Adipocyte (in vitro differentiated cells): ENCODE results near the gene IL1A.

Experiments used
- DNase-seq: peaks from one replicate; pipeline ENCODE4 v3.0.0-alpha.2; 2015; ENCODE audit warnings: low read depth
- H3K27me3 ChIP-seq: replicated peaks from 2 replicates; pipeline ENCODE4 v1.7.0; 2013; ENCODE audit warnings: mild to moderate bottlenecking, low read length, moderate library complexity; ENCODE audit not compliant: control insufficient read depth, insufficient read depth
- H3K36me3 ChIP-seq: 2 replicates; pipeline ENCODE4 v1.7.0; 2013; ENCODE audit warnings: low read length, mild to moderate bottlenecking, moderate library complexity; ENCODE audit not compliant: control insufficient read depth, insufficient read depth, severe bottlenecking
- H3K4me1 ChIP-seq: 2 replicates; pipeline ENCODE4 v1.7.0; 2013; ENCODE audit warnings: mild to moderate bottlenecking, low read length, moderate library complexity; ENCODE audit not compliant: control insufficient read depth, insufficient read depth
- H3K4me3 ChIP-seq: 2 replicates; pipeline ENCODE4 v1.7.0; 2013; ENCODE audit warnings: mild to moderate bottlenecking, low read length, moderate library complexity
- H3K9ac ChIP-seq: 2 replicates; pipeline ENCODE4 v1.7.0; 2013; ENCODE audit warnings: mild to moderate bottlenecking, low read length, moderate library complexity
- H3K9me3 ChIP-seq: 2 replicates; pipeline ENCODE4 v1.7.0; 2013; ENCODE audit warnings: mild to moderate bottlenecking, low read length, moderate library complexity; ENCODE audit not compliant: control insufficient read depth

Gene IL1A

DNA sequence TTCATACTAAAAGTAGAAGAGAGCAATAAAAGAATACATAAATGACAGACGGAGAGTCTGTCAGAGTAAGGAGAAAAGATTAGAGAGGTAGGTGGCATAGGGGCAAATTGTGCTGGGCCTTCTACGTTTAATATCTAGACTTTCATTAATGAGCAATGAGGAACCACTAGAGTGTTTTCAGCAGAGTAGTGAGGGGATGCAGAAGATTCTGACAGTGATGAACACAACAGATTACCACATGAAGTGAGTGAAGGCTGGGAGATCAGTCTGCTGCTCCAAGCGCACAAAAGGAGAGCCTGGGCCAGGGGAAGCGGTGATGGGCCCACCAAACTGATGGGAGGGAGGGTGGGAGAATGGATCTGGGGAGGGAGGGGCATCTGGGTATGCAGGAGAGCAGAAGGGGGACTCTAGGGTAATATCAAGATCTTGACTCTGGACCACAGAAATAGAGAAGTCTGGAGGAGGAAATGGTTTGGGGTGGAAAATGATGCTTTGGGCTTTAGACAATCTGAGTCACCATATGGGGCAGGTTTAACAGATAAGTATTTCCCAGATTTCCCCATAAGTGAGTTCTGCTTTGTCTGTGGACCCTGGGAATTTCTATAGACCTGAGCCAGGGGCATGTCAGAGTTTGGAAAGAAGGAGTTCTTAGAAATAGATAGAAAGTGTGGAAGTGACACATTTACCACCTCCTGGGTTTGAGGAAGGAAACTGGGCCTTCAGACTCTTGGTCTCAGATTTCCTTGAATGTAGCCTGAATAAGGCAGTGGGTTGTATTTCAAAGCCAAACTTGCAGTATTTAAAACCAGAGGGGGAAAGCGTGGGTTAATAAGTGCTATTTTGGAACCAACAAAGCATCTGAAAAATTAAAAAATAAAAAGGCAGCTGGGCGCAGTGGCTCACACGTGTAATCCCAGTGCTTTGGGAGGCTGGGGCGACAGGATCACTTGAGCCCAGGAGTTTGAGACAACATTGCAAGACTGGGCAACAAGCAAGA is 15.0 kb upstream of the IL1A start:
- H3K36me3 ChIP-seq = no peaks in the 10 kb centered on the region
- DNase-seq = no peak
- no peak overlapping the region for H3K9ac ChIP-seq
- no peak overlapping the region for H3K4me3 ChIP-seq
- H3K27me3 ChIP-seq = no peaks in the 10 kb centered on the region
- H3K9me3 ChIP-seq = peaks cover 8% of the 10 kb centered on the region
- peaks cover 6% of the 10 kb centered on the region for H3K4me1 ChIP-seq

DNA sequence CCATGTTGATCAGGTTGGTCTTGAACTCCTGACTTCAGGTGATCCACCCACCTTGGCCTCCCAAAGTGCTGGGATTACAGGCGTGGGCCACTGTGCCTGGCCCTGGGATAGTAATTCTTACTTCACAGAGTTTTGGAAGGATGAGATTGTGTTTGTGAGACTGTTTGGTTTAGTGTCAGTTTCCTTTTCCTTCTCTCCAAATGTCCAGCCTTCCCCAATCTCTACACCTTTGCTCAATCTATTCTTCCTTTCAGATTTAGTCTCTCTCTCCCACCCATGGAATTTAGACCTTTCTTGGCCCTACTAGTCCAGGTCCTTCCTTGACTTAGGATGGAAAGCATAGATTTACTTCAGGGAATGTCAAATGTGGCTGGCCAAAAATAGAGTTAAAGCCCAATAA is 12.2 kb upstream of the IL1A start:
- H3K9ac ChIP-seq = no peak overlapping the region
- no peaks in the 10 kb centered on the region for H3K36me3 ChIP-seq
- H3K4me1 ChIP-seq = peaks cover 18% of the 10 kb centered on the region

DNA sequence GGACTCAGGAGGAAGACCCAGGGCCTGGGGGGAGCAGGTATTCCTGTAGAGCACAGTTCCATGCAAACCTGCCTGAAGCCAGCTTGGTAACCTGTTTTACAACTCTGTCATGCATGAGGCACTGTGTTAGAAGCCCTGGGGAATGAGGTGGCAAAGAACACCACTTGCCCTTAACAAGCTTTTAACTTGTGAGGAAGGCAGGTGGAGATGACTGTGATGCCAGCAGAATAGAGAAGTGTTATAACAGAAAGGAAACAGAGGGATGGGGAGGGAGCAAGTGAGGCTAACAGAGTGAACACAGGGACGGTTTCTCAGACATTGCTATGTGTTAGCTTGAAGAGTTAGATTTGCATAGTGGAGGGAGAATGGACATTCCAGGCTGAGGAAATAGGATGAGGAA is 11.5 kb upstream of the IL1A start:
- Histone ChIP-seq H3K9me3 (peaks cover 8% of the 10 kb centered on the region), H3K27me3 (no peaks in the 10 kb centered on the region), H3K9ac (no peak overlapping the region), H3K4me3 (no peak overlapping the region), H3K4me1 (peaks cover 18% of the 10 kb centered on the region), H3K36me3 (no peaks in the 10 kb centered on the region)
- DNase-seq = no peak

More for the DNA sequence above, 12.2 kb upstream of the IL1A start:
- Histone ChIP-seq H3K4me3 (no peak overlapping the region), H3K9me3 (peaks cover 8% of the 10 kb centered on the region), H3K27me3 (no peaks in the 10 kb centered on the region)
- DNase-seq = no peak

DNA sequence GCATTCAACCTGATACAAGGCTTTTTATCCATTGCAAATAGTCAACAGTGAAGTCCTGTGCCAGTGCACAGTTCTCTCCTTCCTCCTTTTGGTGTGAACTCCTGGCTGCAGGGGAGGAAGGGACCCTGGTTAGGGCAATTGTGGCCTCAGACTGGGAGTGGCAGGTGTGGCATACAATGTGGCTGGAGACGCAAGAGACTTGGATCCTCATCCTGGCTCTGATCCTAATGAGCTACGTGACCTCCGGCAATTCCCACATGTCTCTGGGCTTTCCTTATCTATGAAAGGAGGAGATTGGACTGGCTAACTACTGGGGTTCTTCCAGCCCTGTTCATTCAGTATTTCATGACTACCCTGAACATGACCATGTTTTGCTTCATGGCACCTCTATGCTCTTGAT is 10.5 kb upstream of the IL1A start:
- Histone ChIP-seq H3K9me3 (peaks cover 3% of the 10 kb centered on the region), H3K36me3 (no peaks in the 10 kb centered on the region)

DNA sequence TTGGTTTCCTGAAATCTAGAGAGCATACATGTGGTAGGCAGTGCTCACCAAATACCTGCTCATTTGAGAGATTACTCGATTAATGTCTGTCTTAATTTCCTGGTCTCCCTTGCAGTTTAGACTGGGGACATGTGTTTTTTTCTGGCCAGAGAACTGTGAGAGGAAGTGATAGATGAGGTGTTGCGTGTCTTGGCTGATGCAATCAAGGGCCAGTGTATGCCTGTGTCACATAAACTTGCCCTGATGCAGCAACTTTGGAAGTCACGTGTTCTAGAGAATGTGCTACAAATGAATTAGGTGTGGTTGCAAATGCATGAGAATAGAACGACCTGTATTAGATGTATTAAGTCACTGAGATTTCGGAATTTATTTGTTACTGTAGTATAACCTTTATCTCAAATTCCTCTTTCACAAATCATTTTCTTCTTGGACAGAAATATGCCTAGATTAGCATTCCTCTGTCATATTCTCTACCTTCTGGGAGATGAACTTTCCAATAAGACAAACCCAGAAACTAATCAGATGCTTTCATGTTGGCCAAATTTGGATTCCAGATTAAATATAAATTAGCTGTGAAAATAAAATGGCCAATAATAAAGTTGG is 9.9 kb upstream of the IL1A start:
- no peaks in the 10 kb centered on the region for H3K27me3 ChIP-seq
- peaks cover 21% of the 10 kb centered on the region for H3K4me1 ChIP-seq
- no peak overlapping the region for H3K4me3 ChIP-seq
- H3K36me3 ChIP-seq = no peaks in the 10 kb centered on the region
- H3K9ac ChIP-seq = peak overlapping the region; percentile 22
- no peaks in the 10 kb centered on the region for H3K9me3 ChIP-seq
- DNase-seq = peak; percentile 35

More for the DNA sequence above, 10.5 kb upstream of the IL1A start:
- Histone ChIP-seq H3K4me3 (no peak overlapping the region), H3K9ac (no peak overlapping the region), H3K4me1 (peaks cover 21% of the 10 kb centered on the region), H3K27me3 (no peaks in the 10 kb centered on the region)
- DNase-seq = no peak

DNA sequence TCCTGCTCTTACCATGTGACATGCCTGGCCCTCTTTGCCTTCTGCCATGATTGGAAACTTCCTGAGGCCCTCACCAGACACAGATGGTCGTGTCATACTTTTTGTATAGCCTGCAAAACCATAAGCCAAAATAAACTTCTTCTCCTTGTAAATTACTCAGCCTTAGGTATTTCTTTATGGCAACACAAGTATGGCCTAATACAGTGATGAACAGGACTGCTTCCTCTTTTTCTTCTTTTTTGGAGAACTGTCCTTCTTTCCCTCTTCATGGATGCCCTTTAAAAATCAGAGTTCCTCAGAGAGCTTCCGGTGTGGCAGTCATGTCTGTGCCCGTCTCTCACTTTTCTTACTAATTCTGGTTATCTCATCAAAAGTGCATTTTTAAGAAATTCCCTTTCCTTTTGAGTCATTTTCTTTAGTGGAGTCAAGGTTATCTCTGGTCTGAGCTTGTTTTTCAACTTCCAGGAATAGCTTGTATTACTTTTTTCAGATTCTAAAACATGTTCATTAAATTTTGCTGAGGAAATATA is 9.2 kb upstream of the IL1A start:
- peaks cover 21% of the 10 kb centered on the region for H3K4me1 ChIP-seq
- no peaks in the 10 kb centered on the region for H3K36me3 ChIP-seq
- H3K9ac ChIP-seq = peak overlapping the region; percentile 22
- no peaks in the 10 kb centered on the region for H3K27me3 ChIP-seq
- DNase-seq = no peak
- no peaks in the 10 kb centered on the region for H3K9me3 ChIP-seq
- no peak overlapping the region for H3K4me3 ChIP-seq

DNA sequence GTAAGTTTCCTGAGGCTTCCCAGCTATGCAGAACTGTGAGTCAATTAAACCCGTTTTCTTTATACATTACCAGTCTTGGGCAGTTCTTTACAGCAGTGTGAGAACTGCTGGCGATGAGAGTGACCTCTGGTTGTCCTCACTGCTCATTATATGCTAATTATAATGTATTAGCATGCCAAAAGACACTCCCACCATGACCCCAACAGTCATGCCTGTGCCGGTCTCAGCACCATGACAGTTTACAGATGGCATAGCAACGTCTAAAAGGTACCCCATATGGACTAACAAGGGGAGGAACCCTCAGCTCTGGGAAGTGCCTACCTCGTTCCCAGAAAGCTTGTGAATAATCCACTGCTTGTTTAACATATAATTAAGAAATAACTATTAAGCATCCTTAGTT is 8.1 kb upstream of the IL1A start:
- DNase-seq = no peak
- H3K9me3 ChIP-seq = no peaks in the 10 kb centered on the region
- H3K4me3 ChIP-seq = no peak overlapping the region
- H3K4me1 ChIP-seq = peaks cover 21% of the 10 kb centered on the region
- no peak overlapping the region for H3K9ac ChIP-seq
- no peaks in the 10 kb centered on the region for H3K27me3 ChIP-seq
- H3K36me3 ChIP-seq = no peaks in the 10 kb centered on the region

DNA sequence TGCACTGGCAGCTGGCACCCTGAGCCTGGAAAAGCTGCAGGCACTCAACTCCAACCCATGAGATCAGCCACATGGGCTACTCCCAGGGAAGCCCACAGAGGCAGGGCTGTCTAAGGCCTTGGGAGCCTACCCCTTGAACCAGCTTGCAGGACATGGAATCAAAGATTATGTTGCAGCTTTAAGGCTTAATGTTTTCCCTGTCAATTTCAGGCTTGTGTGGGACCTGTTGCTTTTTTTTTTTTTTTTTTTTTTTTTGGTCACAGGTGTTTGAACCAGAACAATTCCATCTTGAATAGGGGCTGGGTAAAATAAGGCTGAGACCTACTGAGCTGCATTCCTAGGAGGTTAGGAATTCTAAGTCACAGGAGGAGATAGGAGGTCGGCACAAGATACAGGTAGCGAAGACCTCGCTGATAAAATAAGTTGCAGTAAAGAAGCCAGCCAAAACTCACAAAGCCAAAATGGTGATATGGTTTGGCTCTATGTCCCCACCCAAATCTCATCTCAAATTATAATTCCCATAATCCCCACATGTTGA is 7.5 kb upstream of the IL1A start:
- H3K9me3 ChIP-seq = no peaks in the 10 kb centered on the region
- H3K27me3 ChIP-seq = no peaks in the 10 kb centered on the region
- peaks cover 21% of the 10 kb centered on the region for H3K4me1 ChIP-seq
- H3K36me3 ChIP-seq = no peaks in the 10 kb centered on the region
- no peak overlapping the region for H3K4me3 ChIP-seq
- no peak for DNase-seq
- H3K9ac ChIP-seq = no peak overlapping the region

DNA sequence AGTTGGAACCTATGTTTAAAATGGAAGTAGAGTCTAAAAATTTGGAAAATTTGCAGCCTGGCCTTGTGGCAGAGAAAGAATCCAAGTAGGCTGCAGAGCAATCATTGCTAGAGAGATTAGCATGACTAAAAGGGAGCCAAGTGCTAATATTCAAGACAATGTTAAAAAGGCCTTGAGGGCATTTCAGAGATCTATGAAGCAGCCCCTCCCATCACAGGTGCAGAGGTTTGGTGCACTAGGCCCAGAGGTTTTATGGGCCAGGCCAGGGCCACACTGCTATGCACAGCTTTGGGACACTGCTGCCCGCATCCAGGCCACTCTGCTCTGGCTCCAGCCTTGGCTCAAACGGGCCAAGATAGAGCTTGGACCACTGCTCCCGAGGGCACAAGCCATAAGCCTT is 6.7 kb upstream of the IL1A start:
- H3K9me3 ChIP-seq = no peaks in the 10 kb centered on the region
- no peaks in the 10 kb centered on the region for H3K27me3 ChIP-seq
- no peak overlapping the region for H3K9ac ChIP-seq
- no peaks in the 10 kb centered on the region for H3K36me3 ChIP-seq
- peaks cover 21% of the 10 kb centered on the region for H3K4me1 ChIP-seq
- H3K4me3 ChIP-seq = no peak overlapping the region
- DNase-seq = no peak

DNA sequence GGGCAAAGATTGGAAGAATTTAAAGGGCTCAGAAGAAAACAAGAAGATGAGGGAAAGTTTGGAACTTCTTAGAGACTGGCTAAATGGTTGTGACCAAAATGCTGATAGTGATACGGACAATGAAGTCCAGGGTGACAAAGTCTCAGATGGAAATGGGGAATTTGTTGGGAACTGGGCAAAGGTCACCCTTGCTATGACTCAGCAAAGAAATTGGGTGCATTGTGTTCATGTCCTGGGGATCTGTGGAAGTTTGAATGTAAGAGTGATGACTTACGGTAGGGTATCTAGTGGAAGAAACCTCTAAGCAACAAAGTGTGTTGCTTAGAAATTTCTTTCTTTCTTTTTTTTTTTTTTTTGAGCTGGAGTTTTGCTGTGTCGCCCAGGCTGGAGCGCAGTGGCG is 6.0 kb upstream of the IL1A start:
- no peak overlapping the region for H3K9ac ChIP-seq
- DNase-seq = no peak
- no peak overlapping the region for H3K4me3 ChIP-seq
- H3K9me3 ChIP-seq = no peaks in the 10 kb centered on the region
- H3K36me3 ChIP-seq = no peaks in the 10 kb centered on the region
- H3K27me3 ChIP-seq = no peaks in the 10 kb centered on the region
- H3K4me1 ChIP-seq = peaks cover 21% of the 10 kb centered on the region

DNA sequence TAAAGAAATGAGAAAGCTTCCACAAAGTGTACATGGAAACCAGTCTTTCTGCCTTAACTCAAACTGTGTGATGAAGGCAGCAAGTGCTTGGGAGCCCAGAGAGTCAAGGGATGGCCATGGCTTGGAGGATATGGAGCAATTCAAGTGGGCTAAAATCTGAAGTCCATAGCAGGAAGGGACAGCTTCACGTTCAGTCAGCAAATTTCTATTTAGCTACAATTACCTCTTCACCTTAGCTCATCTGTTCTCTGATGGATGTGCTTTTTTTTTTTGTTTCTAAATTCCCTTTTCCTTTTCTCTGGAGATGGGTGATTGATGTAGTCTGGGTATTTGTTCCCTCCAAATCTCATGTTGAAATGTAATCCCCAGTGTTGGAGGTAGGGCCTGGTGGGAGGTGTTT is 4.9 kb upstream of the IL1A start:
- Histone ChIP-seq H3K27me3 (no peaks in the 10 kb centered on the region), H3K4me3 (no peak overlapping the region), H3K9me3 (no peaks in the 10 kb centered on the region), H3K4me1 (peaks cover 17% of the 10 kb centered on the region), H3K36me3 (no peaks in the 10 kb centered on the region), H3K9ac (no peak overlapping the region)
- DNase-seq = no peak
